SU-DHL-6 (cell line): ENCODE measurements around the gene KCNJ16.

Source experiments
- H2AFZ ChIP-seq: fragments of 200-600 bp; sonication (generic); 2 replicates; pipeline ENCODE4 v1.6.1; 2014; ENCODE audit warnings: low read depth, mild to moderate bottlenecking, moderate library complexity, mixed read lengths, antibody characterized with exemption, low read length; ENCODE audit not compliant: severe bottlenecking
- H3F3A ChIP-seq: fragments of 200-600 bp; shearing (Covaris generic); 2 replicates; pipeline ENCODE4 v1.6.0; 2016; ENCODE audit warnings: antibody characterized with exemption, mild to moderate bottlenecking; ENCODE audit not compliant: insufficient read depth
- H3K27ac ChIP-seq: fragments of 200-600 bp; sonication (generic); 2 replicates; pipeline ENCODE4 v1.5.1; 2016; ENCODE audit warnings: low read depth, mild to moderate bottlenecking, low read length, moderate library complexity, mixed read lengths
- H3K27me3 ChIP-seq: fragments of 200-600 bp; sonication (generic), shearing (Covaris generic); 2 replicates; pipeline ENCODE4 v1.6.0; 2014; ENCODE audit warnings: mild to moderate bottlenecking, low read length
- H3K36me3 ChIP-seq: fragments of 200-600 bp; sonication (generic); 2 replicates; pipeline ENCODE4 v1.6.1; 2014; ENCODE audit warnings: mild to moderate bottlenecking, low read length, mixed read lengths
- H3K4me2 ChIP-seq: fragments of 300-600, 200-600 bp; shearing (Covaris generic), sonication (generic); 2 replicates; pipeline ENCODE4 v1.6.0; 2014; ENCODE audit warnings: low read length, low read depth, mild to moderate bottlenecking; ENCODE audit not compliant: poor library complexity, severe bottlenecking
- H3K4me3 ChIP-seq: fragments of 200-600 bp; sonication (generic); 2 replicates; pipeline ENCODE4 v1.5.1; 2014; ENCODE audit warnings: antibody characterized with exemption, low read length, mild to moderate bottlenecking, mixed read lengths; ENCODE audit not compliant: insufficient read depth, poor library complexity, severe bottlenecking
- H3K79me2 ChIP-seq: fragments of 200-600 bp; sonication (generic); 2 replicates; pipeline ENCODE4 v1.6.1; 2014; ENCODE audit warnings: mild to moderate bottlenecking, low read length, moderate library complexity; ENCODE audit not compliant: insufficient read depth
- H3K9ac ChIP-seq: fragments of 200-600 bp; sonication (generic); 2 replicates; pipeline ENCODE4 v1.7.0; 2014; ENCODE audit warnings: mild to moderate bottlenecking, low read length
- H3K9me2 ChIP-seq: fragments of 200-600 bp; sonication (generic); replicated peaks from 2 replicates; pipeline ENCODE4 v1.6.1; 2014; ENCODE audit warnings: low read length; ENCODE audit not compliant: insufficient read depth
- H3K9me3 ChIP-seq: fragments of 200-600 bp; sonication (generic); 2 replicates; pipeline ENCODE4 v1.6.1; 2014; ENCODE audit warnings: low read length, mixed read lengths; ENCODE audit not compliant: insufficient read depth
- H4K20me1 ChIP-seq: fragments of 200-600 bp; sonication (generic); 2 replicates; pipeline ENCODE4 v1.6.1; 2014; ENCODE audit warnings: low read depth, mild to moderate bottlenecking, antibody characterized with exemption, low read length, moderate library complexity, mixed read lengths
- EZH2phosphoT487 ChIP-seq: fragments of 200-600 bp; sonication (generic), shearing (Covaris generic); conservative IDR thresholded peaks from 2 replicates; pipeline ENCODE4 v1.6.1; 2018; ENCODE audit warnings: mild to moderate bottlenecking, antibody characterized with exemption, low read length, moderate library complexity, mixed read lengths
- TF ChIP-seq, protein P1 (sequence below): fragments of 200-600 bp; sonication (generic); IDR thresholded peaks from one replicate; pipeline ENCODE4 v1.5.1; 2017; ENCODE audit warnings: antibody characterized with exemption, mild to moderate bottlenecking, low read length, moderate library complexity; ENCODE audit not compliant: insufficient read depth, poor library complexity, severe bottlenecking

KCNJ16 gene

DNA sequence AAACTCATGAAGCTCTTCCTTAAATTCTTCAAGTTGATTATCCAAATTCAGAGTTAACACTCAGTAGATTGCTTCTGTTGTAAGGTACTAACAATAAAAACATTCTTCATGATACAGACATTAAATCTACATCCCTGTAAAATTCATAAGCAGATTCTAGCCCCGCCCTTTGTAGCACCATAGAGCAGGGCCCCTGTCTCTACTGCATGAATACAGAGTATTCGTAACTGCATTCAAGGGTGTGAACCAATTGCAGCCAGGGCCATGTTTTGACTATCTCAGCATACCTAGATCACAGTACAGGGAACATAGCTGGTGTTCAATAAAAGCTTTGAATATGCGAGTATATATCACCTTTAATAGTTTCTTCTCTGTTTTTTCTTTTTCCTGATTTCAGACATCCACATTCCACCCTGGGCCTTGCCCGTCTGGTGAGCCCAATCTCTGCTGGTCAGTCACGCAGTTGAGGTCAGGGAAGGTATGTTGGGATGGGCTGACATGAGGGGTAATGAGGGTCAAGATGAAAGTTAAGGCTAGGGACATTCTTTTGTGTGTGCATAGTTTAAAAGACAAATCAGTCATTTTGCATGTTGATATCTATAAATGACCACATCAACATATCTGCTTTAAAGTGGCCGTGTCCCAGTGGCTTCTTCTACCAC lies 33.0 kb downstream of the KCNJ16 start:
- H3K36me3 ChIP-seq = no peaks in the 10 kb centered on the region
- no peak overlapping the region for H3K4me3 ChIP-seq
- no peak overlapping the region for H3K27ac ChIP-seq
- no peaks in the 10 kb centered on the region for H3K79me2 ChIP-seq
- no peaks in the 10 kb centered on the region for H3K9me3 ChIP-seq
- H3K9ac ChIP-seq = no peak overlapping the region
- H3K4me2 ChIP-seq = no peak overlapping the region
- H4K20me1 ChIP-seq = no peaks in the 10 kb centered on the region
- no peak overlapping the region for H2AFZ ChIP-seq
- TF ChIP-seq, protein P1, sequence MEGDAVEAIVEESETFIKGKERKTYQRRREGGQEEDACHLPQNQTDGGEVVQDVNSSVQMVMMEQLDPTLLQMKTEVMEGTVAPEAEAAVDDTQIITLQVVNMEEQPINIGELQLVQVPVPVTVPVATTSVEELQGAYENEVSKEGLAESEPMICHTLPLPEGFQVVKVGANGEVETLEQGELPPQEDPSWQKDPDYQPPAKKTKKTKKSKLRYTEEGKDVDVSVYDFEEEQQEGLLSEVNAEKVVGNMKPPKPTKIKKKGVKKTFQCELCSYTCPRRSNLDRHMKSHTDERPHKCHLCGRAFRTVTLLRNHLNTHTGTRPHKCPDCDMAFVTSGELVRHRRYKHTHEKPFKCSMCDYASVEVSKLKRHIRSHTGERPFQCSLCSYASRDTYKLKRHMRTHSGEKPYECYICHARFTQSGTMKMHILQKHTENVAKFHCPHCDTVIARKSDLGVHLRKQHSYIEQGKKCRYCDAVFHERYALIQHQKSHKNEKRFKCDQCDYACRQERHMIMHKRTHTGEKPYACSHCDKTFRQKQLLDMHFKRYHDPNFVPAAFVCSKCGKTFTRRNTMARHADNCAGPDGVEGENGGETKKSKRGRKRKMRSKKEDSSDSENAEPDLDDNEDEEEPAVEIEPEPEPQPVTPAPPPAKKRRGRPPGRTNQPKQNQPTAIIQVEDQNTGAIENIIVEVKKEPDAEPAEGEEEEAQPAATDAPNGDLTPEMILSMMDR = no peak
- no peak for TF ChIP-seq EZH2phosphoT487
- H3F3A ChIP-seq = no peaks in the 10 kb centered on the region
- H3K27me3 ChIP-seq = no peaks in the 10 kb centered on the region
- H3K9me2 ChIP-seq = no peaks in the 10 kb centered on the region

DNA sequence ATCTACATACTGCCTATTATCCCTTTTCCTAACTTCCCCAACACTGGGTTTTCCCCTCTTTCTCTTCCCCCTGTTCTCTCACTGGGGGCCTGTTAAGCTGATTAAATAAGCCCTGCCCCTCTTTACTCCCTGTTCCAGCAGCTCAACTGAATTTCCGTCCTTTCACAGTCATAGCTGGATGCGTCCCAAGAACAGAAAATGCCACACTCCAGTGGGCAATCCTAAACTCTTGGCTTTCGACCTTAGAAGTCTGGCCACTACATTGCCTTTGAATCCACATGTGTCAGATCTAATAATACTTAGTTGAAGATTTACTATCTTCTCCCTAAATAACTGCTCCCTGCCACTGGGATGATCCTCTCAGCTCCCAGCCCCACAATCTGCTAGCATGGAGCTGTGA lies 34.5 kb downstream of the KCNJ16 start:
- H3K9ac ChIP-seq = no peak overlapping the region
- H3K4me3 ChIP-seq = no peak overlapping the region
- no peak overlapping the region for H3K27ac ChIP-seq
- H3K4me2 ChIP-seq = no peak overlapping the region
- TF ChIP-seq EZH2phosphoT487 = no peak
- TF ChIP-seq, protein P1 = no peak
- H2AFZ ChIP-seq = no peak overlapping the region
- no peaks in the 10 kb centered on the region for H3K36me3 ChIP-seq
- H3K27me3 ChIP-seq = no peaks in the 10 kb centered on the region
- no peaks in the 10 kb centered on the region for H3K9me3 ChIP-seq
- no peaks in the 10 kb centered on the region for H3F3A ChIP-seq
- H3K9me2 ChIP-seq = no peaks in the 10 kb centered on the region
- no peaks in the 10 kb centered on the region for H3K79me2 ChIP-seq
- H4K20me1 ChIP-seq = no peaks in the 10 kb centered on the region

DNA sequence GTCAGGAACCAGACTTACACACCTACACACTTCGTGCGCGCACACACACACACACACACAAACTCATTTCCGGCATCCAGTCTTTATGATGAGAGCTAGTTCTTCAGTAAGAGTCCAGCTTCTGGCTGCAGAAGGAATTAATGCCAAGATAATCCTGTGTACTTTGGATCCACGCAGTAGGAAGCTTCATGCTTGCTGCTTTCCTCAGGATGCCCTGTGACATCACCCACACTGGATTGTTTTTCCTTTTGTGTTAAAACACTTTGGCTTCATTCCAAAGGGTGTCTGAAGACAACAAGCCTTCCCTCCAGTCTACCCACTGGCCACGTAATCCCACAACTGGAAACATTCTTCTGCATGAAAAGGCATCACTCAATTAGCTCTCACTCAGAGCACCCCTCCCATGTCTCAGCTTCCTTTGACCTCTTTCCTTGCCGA lies 35.4 kb downstream of the KCNJ16 start:
- Histone ChIP-seq H3F3A (no peaks in the 10 kb centered on the region), H3K9me3 (no peaks in the 10 kb centered on the region), H3K4me3 (no peak overlapping the region), H4K20me1 (no peaks in the 10 kb centered on the region), H3K4me2 (no peak overlapping the region), H3K9me2 (no peaks in the 10 kb centered on the region), H3K79me2 (no peaks in the 10 kb centered on the region), H3K27ac (no peak overlapping the region), H3K36me3 (no peaks in the 10 kb centered on the region), H2AFZ (no peak overlapping the region), H3K27me3 (no peaks in the 10 kb centered on the region), H3K9ac (no peak overlapping the region)
- no peak for TF ChIP-seq EZH2phosphoT487
- TF ChIP-seq, protein P1 = no peak
